Measurements from ENCODE around the gene SELENOP. TPM values are rescaled to one million over a fixed set of nuclear protein-coding genes. Genes with fewer than 3 reads are reported as not detected.

SELENOP gene
- total and polyA plus RNA-seq, 2 donors (not counting 3 experiments of a cell fraction or from before 2014, with no cell fraction given) = 0.22 to 1.5 TPM

- dilution Hi-C loops (cut with MboI; ENCODE audit: extremely low pct_ligation_motif_present, low sequenced_read_pairs) = no loop called here
- POLR2A ChIA-PET = no interaction called here
- Histone ChIP-seq H3K4me3 (replicated peaks in 1 of 3; ENCODE audit: insufficient read depth in 1 of 3, low read depth in 1 of 3, low read length in 3 of 3) (no peak overlapping the region), H2AFZ (ENCODE audit: low read depth, low read length) (no peak overlapping the region), H3K9ac (replicated peaks; ENCODE audit: extremely low read depth, insufficient read depth, low read length) (no peak overlapping the region), H3K27me3 (ENCODE audit: control insufficient read depth in 2 of 2, insufficient read depth in 2 of 2, low read length in 2 of 2) (no peaks in the 10 kb centered on the region), H3K79me2 (ENCODE audit: control insufficient read depth, insufficient read depth, low read length) (no peaks in the 10 kb centered on the region), H3K27ac (ENCODE audit: insufficient read depth, low read depth, low read length) (no peak overlapping the region), H3K9me3 (replicated peaks; ENCODE audit: control insufficient read depth, insufficient read depth, low read length) (no peaks in the 10 kb centered on the region), H3K9me1 (replicated peaks; ENCODE audit: control insufficient read depth, extremely low read depth, insufficient read depth, low read length) (no peaks in the 10 kb centered on the region), H3K4me2 (ENCODE audit: insufficient read depth, low read length) (no peak overlapping the region), H3K4me1 (ENCODE audit: control insufficient read depth, extremely low read depth, insufficient read depth, low read length) (no peaks in the 10 kb centered on the region), H4K20me1 (replicated peaks; ENCODE audit: control insufficient read depth, extremely low read depth, insufficient read depth, low read length) (no peaks in the 10 kb centered on the region), H3K36me3 (ENCODE audit: control insufficient read depth in 2 of 2, extremely low read depth in 1 of 2, insufficient read depth in 2 of 2, low read length in 2 of 2) (no peaks in the 10 kb centered on the region)
- BruUV-seq (replicated peaks) = no TSS peak
- no peak for DNase-seq (ENCODE audit: low read depth, low spot score)
- intact Hi-C loops (cut with micrococcal nuclease) = loop anchor here (2.0 kb wide), 1 partner anchor 75 kb away; no protein-coding TSS in a partner anchor
- no peak for FAIRE-seq
- CTCF ChIA-PET = interaction anchor here (0.7 to 1.2 kb wide), 2 partner anchors 14 to 41 kb away, joined by 3 read pairs; no protein-coding TSS in a partner anchor
- no peak for TF ChIP-seq FOS (IDR thresholded peaks at IDR 0.05; ENCODE audit: borderline replicate concordance, insufficient read depth, low read length)
- no peak for TF ChIP-seq JUN (IDR thresholded peaks at IDR 0.05; ENCODE audit: borderline replicate concordance, insufficient read depth, insufficient read length, low read depth)
- no peak for TF ChIP-seq MYC (IDR thresholded peaks at IDR 0.05; ENCODE audit: low read depth, low read length)
- TF ChIP-seq CTCF (IDR thresholded peaks at IDR 0.05; ENCODE audit: extremely low read depth in 1 of 2, insufficient read depth in 1 of 2, low read depth in 1 of 2, low read length in 2 of 2) = no peak
- no peak for TF ChIP-seq EZH2 (IDR thresholded peaks at IDR 0.05; ENCODE audit: borderline replicate concordance, low read depth, low read length, severe bottlenecking)
- TF ChIP-seq MAX (IDR thresholded peaks at IDR 0.05; ENCODE audit: insufficient read depth, insufficient read length) = no peak
- no peak for TF ChIP-seq POLR2AphosphoS5 (IDR thresholded peaks at IDR 0.05; ENCODE audit: insufficient read depth, low read depth, low read length)
- no peak for TF ChIP-seq POLR2A (IDR thresholded peaks at IDR 0.05; ENCODE audit: low read depth, low read length)
These were observed 30.1 kb downstream of the SELENOP start for GRCh38 chr5:42781584-42781983.

Data from endothelial cell of umbilical vein (primary cell).